Measurements from ENCODE around the gene SGMS2. TPM values are rescaled to one million over a fixed set of nuclear protein-coding genes. Genes with fewer than 3 reads are reported as not detected.

Gene SGMS2
- total and polyA plus RNA-seq, 9 of the 15 experiments (the other 6 are each of a cell fraction or from before 2014, with no cell fraction given), result 0.07 to 0.25 (median 0.11) TPM; not detected in 5

- 0% methylated on average over 1 of the region's 1 CpG for WGBS (ENCODE audit: insufficient coverage, low coverage, missing lambda C conversion rate)
- BruUV-seq (replicated peaks), result no TSS peak
- H3K4me3 ChIP-seq, result no peak overlapping the region
- CTCF ChIA-PET (ENCODE audit: low intra/inter-chr PET ratio), result no interaction called here
- in situ Hi-C loops (cut with MboI) (no loop called here), intact Hi-C loops (cut with micrococcal nuclease) (no loop called here)
- no peak for TF ChIP-seq ZFP1 (CRISPR knock-in tag; IDR thresholded peaks at IDR 0.05)
- no peak for TF ChIP-seq ZBTB17 (CRISPR knock-in tag; IDR thresholded peaks at IDR 0.05)
- TF ChIP-seq STAT5A (IDR thresholded peaks at IDR 0.05; ENCODE audit: borderline replicate concordance, low read length), result no peak
- no peak for TF ChIP-seq ZNF280A (IDR thresholded peaks at IDR 0.05; ENCODE audit: low read depth, partially characterized antibody)
- no peak for TF ChIP-seq KLF13 (tag; IDR thresholded peaks at IDR 0.05; ENCODE audit: borderline replicate concordance, low read depth)
- no peak for TF ChIP-seq ZC3H8 (IDR thresholded peaks at IDR 0.05)
- no peak for TF ChIP-seq CEBPZ (IDR thresholded peaks at IDR 0.05; ENCODE audit: borderline replicate concordance, low read depth, low read length)
- no peak for TF ChIP-seq KAT2B (IDR thresholded peaks at IDR 0.05; ENCODE audit: low read depth, low read length)
- TF ChIP-seq KHSRP (IDR thresholded peaks at IDR 0.05), result no peak
- no peak for TF ChIP-seq KDM5B (IDR thresholded peaks at IDR 0.05; ENCODE audit: insufficient replicate concordance, low read depth, low read length)
- TF ChIP-seq MAFG (tag; conservative IDR thresholded peaks at IDR 0.05), result no peak
- TF ChIP-seq E2F1 (CRISPR knock-in tag; IDR thresholded peaks at IDR 0.05), result no peak
- TF ChIP-seq ZNF512 (tag; IDR thresholded peaks at IDR 0.05), result no peak
- TF ChIP-seq CGGBP1 (CRISPR knock-in tag; IDR thresholded peaks at IDR 0.05), result no peak
- H2AFZ ChIP-seq (ENCODE audit: low read depth, low read length), result no peak overlapping the region
- no peak overlapping the region for H3K27ac ChIP-seq (ENCODE audit: extremely low read depth, low read depth, low read length)
- no peak overlapping the region for H3K4me2 ChIP-seq (ENCODE audit: insufficient read depth, low read length)
- no peak for FAIRE-seq
- H3K9me1 ChIP-seq (ENCODE audit: control insufficient read depth, insufficient read depth, low read length), result no peaks in the 10 kb centered on the region
- POLR2A ChIA-PET, result no interaction called here
- H3K9me3 ChIP-seq (replicated peaks; ENCODE audit: control insufficient read depth, insufficient read depth, low read depth, low read length), result no peaks in the 10 kb centered on the region
- no peak overlapping the region for H3K9ac ChIP-seq (ENCODE audit: insufficient read depth in 1 of 2, low read depth in 2 of 2, low read length in 2 of 2)
- ATAC-seq, result no peak
- H4K20me1 ChIP-seq (replicated peaks; ENCODE audit: control insufficient read depth, insufficient read depth, low read length), result no peaks in the 10 kb centered on the region
- no peaks in the 10 kb centered on the region; a peak in 1 of 5 replicates for H3K4me1 ChIP-seq (replicated peaks in 1 of 2; ENCODE audit: control insufficient read depth in 2 of 2, insufficient read depth in 2 of 2, low read length in 2 of 2)
- H3K79me2 ChIP-seq (ENCODE audit: control insufficient read depth, insufficient read depth, low read length), result no peaks in the 10 kb centered on the region
- no peaks in the 10 kb centered on the region for H3K27me3 ChIP-seq (ENCODE audit: control insufficient read depth in 2 of 2, insufficient read depth in 2 of 2, low read length in 2 of 2)
- H3K36me3 ChIP-seq (ENCODE audit: control insufficient read depth, insufficient read depth, low read length), result no peaks in the 10 kb centered on the region
- no peak for DNase-seq (ENCODE audit: extremely low read depth in 1 of 4, low spot score in 3 of 4)
These were observed 10.0 kb upstream of the SGMS2 start for GRCh38 chr4:107814758-107815157.
